GM19395 (cell line): ENCODE results near the gene PITX1.

ENCODE experiments used
- ATAC-seq: cut with Tn5 transposase; IDR thresholded peaks from one replicate; pipeline ENCODE4 v1.9.1; 2021; ENCODE audit warnings: mild to moderate bottlenecking, moderate library complexity; ENCODE audit not compliant: unreplicated experiment

Gene PITX1

DNA sequence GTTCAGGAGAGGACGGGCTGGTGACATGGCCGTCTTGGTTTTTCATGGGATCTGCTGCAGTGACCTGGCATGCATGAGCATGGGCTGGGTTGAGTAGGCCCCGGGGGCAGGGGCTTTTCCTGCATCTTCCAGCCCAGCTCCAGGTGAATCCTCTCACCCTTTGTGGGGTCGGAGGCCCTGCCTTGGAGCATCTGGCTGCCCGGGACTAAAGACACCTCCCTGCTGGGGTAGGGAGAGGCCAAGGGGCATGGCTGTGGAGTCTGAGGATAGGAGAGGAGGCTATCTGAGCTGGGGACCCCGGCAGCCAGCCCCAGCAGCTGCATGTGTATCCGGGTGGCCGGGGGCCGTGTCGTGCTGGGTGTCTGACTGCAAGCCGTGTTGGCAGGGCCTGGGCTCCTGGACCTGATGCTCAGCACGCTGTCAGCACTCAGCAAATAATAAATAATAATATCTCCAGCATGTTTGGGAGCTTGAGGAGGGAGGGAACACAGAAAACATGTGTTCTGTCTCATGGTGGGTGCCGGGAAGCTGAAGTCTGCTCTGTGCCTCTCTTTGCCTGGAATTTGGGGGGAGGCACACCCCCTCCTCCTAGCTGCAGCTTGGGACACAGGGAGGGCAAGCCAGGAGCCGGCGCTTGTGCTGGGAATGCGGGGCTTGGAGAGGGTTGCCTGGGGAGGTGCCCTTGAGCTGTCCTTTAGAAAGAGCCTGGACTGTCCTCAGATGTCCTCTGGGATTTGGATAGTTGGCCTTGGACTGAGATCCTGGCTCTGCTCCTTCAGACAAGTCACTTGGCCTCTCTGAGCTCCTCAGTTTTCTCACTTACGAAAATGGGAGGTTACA lies 28.4 kb upstream of the PITX1 start:
- no peak for ATAC-seq

GRCh38 chr5:135061001-135061400 lies 27.0 kb upstream of the PITX1 start:
- no peak for ATAC-seq

- no peak for ATAC-seq
Measured at GRCh38 chr5:135060021-135060420, 26.0 kb upstream of the PITX1 start.

DNA sequence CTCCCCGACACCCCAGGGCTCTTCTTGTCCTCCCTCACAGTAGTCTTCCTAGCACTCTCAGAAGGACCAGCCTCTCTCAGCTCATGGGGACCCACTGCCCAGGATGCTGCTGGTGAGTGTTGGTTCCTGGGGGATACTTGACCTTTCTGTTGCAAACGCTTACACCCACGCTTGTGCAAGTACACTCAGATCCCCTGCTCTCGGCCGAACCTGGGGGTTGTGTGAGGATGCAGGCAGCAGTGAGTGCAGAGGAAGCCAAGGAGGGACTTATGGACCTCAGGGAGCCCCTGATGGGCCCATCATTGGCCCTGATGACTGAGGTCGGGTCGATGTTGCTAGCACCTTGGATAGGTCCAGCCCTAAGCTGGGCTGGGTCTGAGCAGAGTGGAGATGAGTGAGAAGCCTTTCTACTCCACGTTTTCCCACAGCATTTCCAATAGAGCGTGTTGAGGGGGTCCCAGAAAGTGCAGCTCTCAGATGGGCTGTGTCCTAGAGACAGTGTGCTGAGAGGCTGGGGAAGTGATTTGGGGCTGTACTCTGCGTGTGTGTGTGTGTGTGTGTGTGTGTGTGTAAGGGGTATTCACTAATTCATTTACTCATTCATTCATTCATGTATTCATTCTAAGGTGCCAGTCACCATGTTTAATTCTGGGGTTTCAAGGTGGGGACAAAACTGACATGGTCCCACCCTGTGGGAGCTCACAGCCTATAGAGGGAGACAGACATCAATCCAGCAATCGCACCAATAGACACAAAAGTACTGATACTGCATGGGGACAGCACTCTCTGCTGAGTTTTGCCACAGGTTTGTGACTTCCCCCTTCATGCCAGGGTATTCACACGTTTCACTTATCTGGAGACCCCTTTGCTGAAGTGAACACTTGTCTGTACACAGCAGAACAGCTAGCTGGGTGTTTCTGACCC lies 25.2 kb upstream of the PITX1 start:
- ATAC-seq, result no peak

DNA sequence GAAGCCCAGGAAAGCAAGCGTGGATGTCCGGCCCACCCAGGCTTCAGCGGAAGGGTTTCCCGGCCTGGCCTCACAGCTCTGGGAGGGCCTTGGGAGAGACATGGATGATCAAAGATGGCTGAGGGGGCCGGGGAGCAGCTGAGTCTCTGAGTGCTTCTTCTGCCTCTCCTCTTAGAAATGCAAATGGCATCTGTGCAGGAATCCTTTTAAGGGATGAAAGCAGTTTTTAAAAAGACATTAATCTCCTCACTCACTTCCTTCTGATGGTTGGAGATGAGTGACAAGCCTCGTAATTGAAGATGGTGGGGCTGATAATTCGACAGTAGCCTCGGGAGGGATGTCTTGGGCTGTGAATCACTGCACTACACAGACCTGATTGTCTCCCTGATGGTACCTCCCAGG lies 24.3 kb upstream of the PITX1 start:
- no peak for ATAC-seq

DNA sequence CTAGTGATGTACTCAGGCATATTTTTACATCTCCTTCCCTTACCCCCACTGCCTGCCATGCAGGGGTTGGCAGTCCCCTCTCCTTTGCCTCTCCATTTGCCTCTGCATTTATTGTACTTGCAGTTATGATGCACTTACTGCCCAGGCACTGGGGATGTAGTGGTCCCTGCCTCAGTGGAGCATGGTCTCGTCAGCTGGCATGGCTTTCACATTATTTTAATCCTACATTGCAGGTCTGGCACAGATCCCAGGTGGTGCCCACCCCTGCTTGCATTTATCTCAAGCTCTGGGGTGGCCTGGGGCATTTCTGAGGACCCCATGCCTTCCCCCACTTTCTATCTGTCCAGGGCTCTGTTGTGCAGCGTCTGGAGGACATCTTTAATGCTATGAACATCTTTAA lies 23.2 kb upstream of the PITX1 start:
- ATAC-seq, result no peak

DNA sequence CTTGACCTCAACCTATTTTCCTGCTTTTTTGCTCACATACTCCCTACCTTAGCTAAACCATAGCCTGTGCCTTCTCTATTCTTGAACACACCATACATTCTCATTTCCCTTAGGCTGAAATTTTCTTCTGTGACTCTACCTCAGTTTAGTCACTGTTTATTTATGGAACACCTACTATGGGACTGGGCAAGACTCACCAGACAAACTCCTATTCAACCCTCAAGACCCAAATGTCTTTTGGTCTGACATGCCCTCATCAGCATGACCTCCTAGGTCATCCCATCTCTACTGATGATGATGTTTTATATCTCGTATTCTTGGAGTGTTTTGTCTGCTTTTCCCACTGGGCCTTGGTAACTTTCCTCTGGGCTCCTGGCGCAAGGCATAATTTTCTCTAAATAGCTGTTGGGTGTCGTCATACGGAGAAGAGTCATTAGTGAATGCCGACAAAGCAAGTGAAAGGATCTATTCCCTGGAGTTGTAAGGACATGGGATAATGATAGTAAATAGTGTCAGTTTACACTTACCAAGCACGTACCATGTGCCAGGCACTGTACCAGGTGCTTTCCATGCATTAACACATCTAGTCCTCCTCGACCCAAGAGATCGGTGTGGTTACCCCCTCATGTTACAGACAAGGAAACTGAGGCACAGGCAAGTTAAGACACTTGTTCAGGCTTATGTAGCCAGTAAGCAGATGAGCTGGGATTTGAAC lies 22.4 kb upstream of the PITX1 start:
- ATAC-seq, result no peak

GRCh38 chr5:135055396-135055795 lies 21.4 kb upstream of the PITX1 start:
- no peak for ATAC-seq

GRCh38 chr5:135054546-135054945 lies 20.5 kb upstream of the PITX1 start:
- no peak for ATAC-seq

DNA sequence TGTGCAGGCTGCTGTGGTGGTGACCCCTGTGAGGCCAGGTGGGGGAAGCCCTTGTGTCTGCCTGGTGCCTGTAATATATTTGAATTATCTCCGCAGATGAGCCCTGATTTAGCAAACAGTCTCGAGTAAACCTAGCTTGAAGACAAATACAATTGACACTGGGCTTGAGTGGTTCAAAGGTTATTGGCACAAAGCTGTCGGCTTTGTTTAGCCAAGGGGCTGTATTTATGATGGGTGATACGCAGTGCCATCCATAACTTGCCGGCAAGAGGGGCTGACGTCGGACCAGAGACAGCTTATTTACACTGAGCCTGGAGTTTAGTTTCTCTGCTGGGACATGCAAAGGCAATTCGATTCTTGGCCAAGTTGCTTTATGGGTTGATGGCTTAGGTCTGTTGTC lies 20.0 kb upstream of the PITX1 start:
- ATAC-seq, result no peak

GRCh38 chr5:135053278-135053677 lies 19.2 kb upstream of the PITX1 start:
- peak; percentile 87 for ATAC-seq

DNA sequence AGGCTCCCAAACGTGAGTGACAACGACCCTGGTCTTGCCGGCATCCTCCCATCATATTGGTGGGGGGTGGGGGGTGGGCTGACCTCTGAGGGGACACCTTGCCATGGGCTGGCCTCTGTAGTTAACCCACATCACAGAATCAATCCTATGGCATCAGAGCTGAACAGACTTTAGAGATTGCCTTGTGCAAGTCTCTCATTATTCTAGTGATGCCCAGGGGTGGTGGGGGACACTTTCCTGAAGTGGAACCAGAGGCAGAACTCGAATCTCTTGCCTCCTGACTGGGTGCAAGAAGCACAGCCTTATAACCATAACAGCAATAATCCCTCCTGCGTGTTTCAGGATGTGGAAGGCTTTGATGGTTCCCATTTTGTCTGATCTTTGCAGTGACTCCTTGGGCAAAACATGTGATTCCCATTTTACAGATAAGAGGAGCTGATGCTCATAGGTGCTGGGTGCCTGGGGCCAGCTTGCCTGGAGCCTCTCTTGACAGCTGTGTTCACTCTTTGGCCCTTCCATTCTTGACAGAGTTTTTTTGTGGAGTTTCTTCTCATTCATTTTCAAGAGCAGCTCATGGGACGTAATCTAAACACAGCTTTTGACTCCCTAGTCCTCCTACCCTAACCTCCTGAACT lies 18.6 kb upstream of the PITX1 start:
- no peak for ATAC-seq

- no peak for ATAC-seq
Measured at GRCh38 chr5:135051872-135052271, 17.8 kb upstream of the PITX1 start.

GRCh38 chr5:135051399-135051798 lies 17.4 kb upstream of the PITX1 start:
- ATAC-seq, result no peak

- no peak for ATAC-seq
Measured at GRCh38 chr5:135050244-135050767, 16.3 kb upstream of the PITX1 start.

GRCh38 chr5:135048930-135049329 lies 14.9 kb upstream of the PITX1 start:
- ATAC-seq, result no peak

DNA sequence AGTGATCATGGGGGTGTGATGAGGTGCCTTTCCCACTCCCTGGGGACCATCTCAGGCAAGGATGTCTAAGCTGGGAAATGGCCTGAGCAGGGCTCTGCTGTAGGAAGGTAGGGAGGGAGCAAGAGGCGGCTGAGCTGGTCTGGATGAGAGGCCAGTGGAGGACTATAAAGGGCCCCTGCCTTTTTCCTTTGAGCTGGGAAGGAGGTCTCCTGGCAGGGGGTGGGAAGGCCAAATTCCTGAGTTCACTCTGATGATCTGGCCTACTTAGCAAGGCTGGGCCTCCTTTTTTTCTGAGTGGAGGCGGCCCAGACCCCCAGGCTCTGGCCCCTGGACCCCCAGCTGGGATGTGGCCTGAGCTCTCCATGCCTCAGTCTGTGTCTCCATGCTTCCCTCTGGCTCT lies 14.3 kb upstream of the PITX1 start:
- no peak for ATAC-seq

DNA sequence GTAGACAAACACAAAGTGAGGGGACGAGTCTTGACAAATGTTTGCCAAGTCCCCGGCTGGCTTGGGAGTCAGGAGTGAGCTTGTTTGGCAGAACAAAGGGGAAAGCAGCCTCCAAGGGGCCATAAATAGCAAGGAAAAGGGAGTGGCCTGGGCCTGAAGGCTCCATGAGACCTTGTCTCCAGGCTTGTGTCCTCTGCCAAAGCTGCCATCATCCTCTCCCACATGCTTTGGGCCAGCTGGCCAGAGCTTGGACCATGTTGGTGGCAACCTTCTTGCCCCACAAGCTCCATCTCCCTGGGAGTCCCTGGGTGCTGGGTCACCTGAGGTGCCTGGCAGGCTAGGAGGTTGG lies 13.3 kb upstream of the PITX1 start:
- ATAC-seq, result no peak

- no peak for ATAC-seq
Measured at GRCh38 chr5:135046661-135047346, 12.8 kb upstream of the PITX1 start.

- ATAC-seq, result no peak
Measured at GRCh38 chr5:135045488-135045887, 11.5 kb upstream of the PITX1 start.
